ENCODE data around the gene ABCB8.
A peak's percentile ranks its signal among the peaks of the same experiment; 100 is the strongest.

The ABCB8 gene

DNA sequence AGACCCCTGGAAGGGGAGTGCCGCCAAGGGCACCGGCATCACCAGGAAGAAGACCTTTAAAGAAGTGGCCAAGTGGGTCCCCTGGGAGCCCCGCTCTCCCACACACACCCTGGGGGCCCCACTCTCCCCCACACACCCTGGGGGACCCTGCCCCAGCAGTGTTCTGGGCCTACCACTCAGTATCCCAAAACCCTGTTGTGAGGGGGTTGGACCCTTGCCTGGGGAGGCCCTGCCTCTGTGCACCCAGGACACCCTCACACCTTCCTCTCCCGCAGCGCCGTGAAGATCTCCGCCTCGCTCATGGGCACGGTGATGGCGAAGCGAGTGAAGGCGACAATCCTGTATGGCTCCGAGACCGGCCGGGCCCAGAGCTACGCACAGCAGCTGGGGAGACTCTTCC lies 26.7 kb upstream of the ABCB8 start:
- no peak overlapping the region for H3K27ac ChIP-seq
- H3K9me3 ChIP-seq (replicated peaks in 1 of 11), result no peaks in the 10 kb centered on the region
- H3K4me2 ChIP-seq, result 0 out of 22 replicates have a peak overlapping the region, but pooled peaks of 1 of the 11 experiments have one; percentile 15
- no peaks in the 10 kb centered on the region for H3K27me3 ChIP-seq
- H3K9ac ChIP-seq, result no peak overlapping the region
- peaks cover 0 to 36% (median 9%) of the 10 kb centered on the region in 11 experiments; a peak in 5 of 22 replicates for H3K36me3 ChIP-seq
- no peaks in the 10 kb centered on the region for H4K20me1 ChIP-seq
- no peak for TF ChIP-seq Cebpa-rat (IDR thresholded peaks at IDR 0.05)
- peaks cover 22 to 58% (median 47%) of the 10 kb centered on the region in 10 experiments for H3K4me1 ChIP-seq
- H3K4me3 ChIP-seq, result no peak overlapping the region

DNA sequence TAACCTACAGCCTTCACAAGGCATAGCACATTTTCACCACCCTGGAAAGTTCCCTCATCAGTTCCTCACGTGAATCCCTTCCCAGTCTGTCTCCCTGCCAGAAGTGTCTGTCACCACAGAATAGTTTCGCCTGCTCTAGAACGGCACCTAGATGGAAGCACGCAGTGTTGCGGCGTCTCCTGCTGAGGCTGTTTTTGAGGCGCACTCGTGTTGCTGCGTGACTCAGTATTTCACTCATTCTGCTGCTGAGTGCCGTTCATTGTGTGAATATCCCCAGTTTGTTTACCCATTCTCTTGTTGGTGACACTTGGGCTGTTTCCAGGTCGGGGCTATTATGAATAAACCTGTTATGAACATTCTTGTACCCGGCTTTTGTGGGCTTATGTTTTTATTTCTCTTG lies 24.7 kb upstream of the ABCB8 start:
- no peak overlapping the region for H3K27ac ChIP-seq
- no peak overlapping the region for H3K4me3 ChIP-seq
- no peak overlapping the region for H3K4me2 ChIP-seq
- no peaks in the 10 kb centered on the region for H3K27me3 ChIP-seq
- peaks cover 25 to 58% (median 48%) of the 10 kb centered on the region in 10 experiments for H3K4me1 ChIP-seq
- no peaks in the 10 kb centered on the region for H4K20me1 ChIP-seq
- H3K9me3 ChIP-seq (replicated peaks in 1 of 11), result no peaks in the 10 kb centered on the region
- peaks cover 0 to 31% (median 9%) of the 10 kb centered on the region in 11 experiments; a peak in 5 of 22 replicates for H3K36me3 ChIP-seq
- no peak for TF ChIP-seq Cebpa-rat (IDR thresholded peaks at IDR 0.05)
- H3K9ac ChIP-seq, result no peak overlapping the region

- H3K4me3 ChIP-seq, result no peak overlapping the region
- H3K27me3 ChIP-seq, result no peaks in the 10 kb centered on the region
- peaks cover 0 to 22% (median 9%) of the 10 kb centered on the region in 11 experiments; a peak in 5 of 22 replicates for H3K36me3 ChIP-seq
- peak overlapping the region in 10 of 11 experiments; percentile 7 to 98 (median 92); a peak in 17 of 22 replicates for H3K4me2 ChIP-seq
- TF ChIP-seq Cebpa-rat (IDR thresholded peaks at IDR 0.05), result no peak
- H4K20me1 ChIP-seq, result no peaks in the 10 kb centered on the region
- no peaks in the 10 kb centered on the region for H3K9me3 ChIP-seq (replicated peaks in 1 of 11)
- no peak overlapping the region for H3K27ac ChIP-seq
- no peak overlapping the region for H3K9ac ChIP-seq
- peaks cover 44 to 73% (median 68%) of the 10 kb centered on the region in 10 experiments for H3K4me1 ChIP-seq
Measured at GRCh38 chr7:151005566-151005965, 22.7 kb upstream of the ABCB8 start.

- H3K9ac ChIP-seq, result peak overlapping the region in 10 of 11 experiments; percentile 3 to 74 (median 60); a peak in 18 of 22 replicates
- H4K20me1 ChIP-seq, result no peaks in the 10 kb centered on the region
- TF ChIP-seq Cebpa-rat (IDR thresholded peaks at IDR 0.05), result no peak
- peak overlapping the region in 8 of 10 experiments; percentile 43 to 62 (median 48); a peak in 10 of 20 replicates for H3K4me3 ChIP-seq
- peaks cover 0 to 11% (median 3%) of the 10 kb centered on the region in 11 experiments; a peak in 4 of 22 replicates for H3K36me3 ChIP-seq
- H3K27ac ChIP-seq, result peak overlapping the region in 9 of 11 experiments; percentile 56 to 78 (median 65); a peak in 19 of 22 replicates
- peaks cover 56 to 74% (median 71%) of the 10 kb centered on the region in 10 experiments for H3K4me1 ChIP-seq
- no peaks in the 10 kb centered on the region for H3K9me3 ChIP-seq (replicated peaks in 1 of 11)
- H3K4me2 ChIP-seq, result peak overlapping the region; percentile 85 to 98 (median 92)
- H3K27me3 ChIP-seq, result no peaks in the 10 kb centered on the region
Measured at GRCh38 chr7:151006590-151007300, 21.5 kb upstream of the ABCB8 start.

- no peaks in the 10 kb centered on the region for H3K9me3 ChIP-seq (replicated peaks in 1 of 11)
Measured at GRCh38 chr7:151007469-151007898, 20.8 kb upstream of the ABCB8 start.

GRCh38 chr7:151008143-151008510 lies 20.1 kb upstream of the ABCB8 start:
- Histone ChIP-seq H3K9me3 (replicated peaks in 1 of 11) (no peaks in the 10 kb centered on the region), H3K27me3 (peaks cover 0 to 3% (median 0%) of the 10 kb centered on the region in 11 experiments; a peak in 3 of 22 replicates), H3K27ac (peak overlapping the region in 10 of 11 experiments; percentile 21 to 78 (median 62); a peak in 17 of 22 replicates), H4K20me1 (no peaks in the 10 kb centered on the region), H3K4me2 (peak overlapping the region; percentile 85 to 98 (median 92)), H3K4me1 (peaks cover 70 to 85% (median 84%) of the 10 kb centered on the region in 10 experiments), H3K9ac (peak overlapping the region in 9 of 11 experiments; percentile 53 to 74 (median 62); a peak in 18 of 22 replicates), H3K36me3 (0 out of 22 replicates have a peak, but pooled peaks cover 0 to 6% (median 0%) of the 10 kb centered on the region in 11 experiments), H3K4me3 (peak overlapping the region; percentile 31 to 62 (median 48))
- no peak for TF ChIP-seq Cebpa-rat (IDR thresholded peaks at IDR 0.05)

More at GRCh38 chr7:151007469-151007898, 20.8 kb upstream of the ABCB8 start:
- peak overlapping the region; percentile 85 to 98 (median 92) for H3K4me2 ChIP-seq
- no peak for TF ChIP-seq Cebpa-rat (IDR thresholded peaks at IDR 0.05)
- peaks cover 64 to 79% (median 77%) of the 10 kb centered on the region in 10 experiments for H3K4me1 ChIP-seq
- H4K20me1 ChIP-seq, result no peaks in the 10 kb centered on the region
- peak overlapping the region in 10 of 11 experiments; percentile 3 to 74 (median 60); a peak in 18 of 22 replicates for H3K9ac ChIP-seq
- H3K4me3 ChIP-seq, result peak overlapping the region in 9 of 10 experiments; percentile 40 to 62 (median 48); a peak in 16 of 20 replicates
- H3K36me3 ChIP-seq, result peaks cover 0 to 8% (median 0%) of the 10 kb centered on the region in 11 experiments; a peak in 1 of 22 replicates
- H3K27ac ChIP-seq, result peak overlapping the region in 10 of 11 experiments; percentile 21 to 78 (median 64); a peak in 20 of 22 replicates
- H3K27me3 ChIP-seq, result no peaks in the 10 kb centered on the region

DNA sequence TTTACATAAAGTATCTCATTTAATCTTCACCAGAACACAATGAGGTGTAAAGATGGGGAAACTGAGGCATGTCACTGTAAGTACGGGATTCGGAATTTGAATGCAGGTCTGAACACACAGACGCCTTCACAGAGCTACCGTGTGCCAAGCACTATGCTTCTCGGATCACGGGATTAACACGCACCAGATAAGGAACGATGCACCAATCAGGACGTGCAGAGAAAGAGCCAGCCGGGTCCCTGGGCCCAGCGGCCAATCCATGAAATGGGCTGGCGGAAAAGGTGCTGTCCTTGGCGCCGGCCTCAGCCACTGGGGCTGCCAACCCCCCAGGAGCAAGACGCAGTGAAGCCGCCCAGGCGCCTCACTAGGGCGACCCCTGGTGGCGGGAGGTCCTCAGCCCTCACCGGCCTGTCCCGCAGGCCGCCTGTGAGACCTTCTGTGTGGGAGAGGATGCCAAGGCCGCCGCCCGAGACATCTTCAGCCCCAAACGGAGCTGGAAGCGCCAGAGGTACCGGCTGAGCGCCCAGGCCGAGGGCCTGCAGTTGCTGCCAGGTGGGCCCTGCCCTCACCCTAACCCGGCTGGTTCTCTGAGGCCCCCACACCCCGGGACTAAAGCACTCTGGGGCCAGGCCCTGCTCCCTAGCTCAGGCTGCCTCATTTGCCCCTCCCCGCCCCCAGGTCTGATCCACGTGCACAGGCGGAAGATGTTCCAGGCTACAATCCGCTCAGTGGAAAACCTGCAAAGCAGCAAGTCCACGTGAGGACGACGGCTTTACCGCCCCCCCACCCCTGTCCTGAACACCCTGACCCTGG lies 19.5 kb upstream of the ABCB8 start:
- Histone ChIP-seq H3K27me3 (peaks cover 0 to 5% (median 0%) of the 10 kb centered on the region in 11 experiments; a peak in 7 of 22 replicates), H3K9ac (peak overlapping the region in 9 of 11 experiments; percentile 41 to 74 (median 62); a peak in 17 of 22 replicates), H4K20me1 (no peaks in the 10 kb centered on the region), H3K4me2 (peak overlapping the region; percentile 85 to 98 (median 92)), H3K4me3 (peak overlapping the region; percentile 31 to 62 (median 48)), H3K36me3 (0 out of 22 replicates have a peak, but pooled peaks cover 0 to under 1% (median 0%) of the 10 kb centered on the region in 11 experiments), H3K27ac (peak overlapping the region in 10 of 11 experiments; percentile 21 to 78 (median 62); a peak in 17 of 22 replicates), H3K4me1 (peaks cover 72 to 91% (median 88%) of the 10 kb centered on the region in 10 experiments), H3K9me3 (replicated peaks in 1 of 11) (no peaks in the 10 kb centered on the region)
- TF ChIP-seq Cebpa-rat (IDR thresholded peaks at IDR 0.05), result no peak

DNA sequence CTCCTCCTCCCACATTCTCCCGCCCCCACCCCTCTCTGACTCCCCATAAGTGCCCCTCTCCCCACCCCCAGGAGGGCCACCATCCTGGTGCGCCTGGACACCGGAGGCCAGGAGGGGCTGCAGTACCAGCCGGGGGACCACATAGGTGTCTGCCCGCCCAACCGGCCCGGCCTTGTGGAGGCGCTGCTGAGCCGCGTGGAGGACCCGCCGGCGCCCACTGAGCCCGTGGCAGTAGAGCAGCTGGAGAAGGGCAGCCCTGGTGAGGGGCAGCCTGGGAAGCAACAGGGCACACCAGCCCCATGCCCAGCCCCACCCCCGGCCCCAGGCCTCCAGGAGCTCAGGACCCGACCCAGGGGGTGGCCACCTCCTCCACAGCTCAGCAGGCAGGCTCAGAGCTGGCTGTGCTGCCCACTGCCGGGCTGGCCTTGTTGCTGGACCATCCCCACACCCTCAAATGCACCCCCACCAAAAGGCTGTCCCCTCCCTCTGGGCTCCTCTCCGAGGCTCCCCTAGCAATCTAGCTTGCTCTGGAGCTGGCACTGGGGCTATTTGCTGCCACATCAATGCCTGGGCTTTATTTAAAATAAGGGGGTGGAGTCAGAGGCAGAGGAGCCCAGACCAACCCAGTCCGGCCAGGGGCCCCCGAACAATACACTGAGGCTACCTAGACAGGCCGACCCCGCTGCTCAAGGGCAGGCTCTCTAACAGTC lies 18.8 kb upstream of the ABCB8 start:
- H3K27me3 ChIP-seq, result peaks cover 0 to 12% (median 0%) of the 10 kb centered on the region in 11 experiments; a peak in 9 of 22 replicates
- no peak for TF ChIP-seq Cebpa-rat (IDR thresholded peaks at IDR 0.05)
- H3K4me3 ChIP-seq, result peak overlapping the region in 1 of 10 experiments; percentile 41; a peak in 1 of 20 replicates
- peaks cover 72 to 99% (median 96%) of the 10 kb centered on the region in 10 experiments for H3K4me1 ChIP-seq
- peak overlapping the region; percentile 79 to 98 (median 92) for H3K4me2 ChIP-seq
- no peaks in the 10 kb centered on the region for H3K36me3 ChIP-seq
- peak overlapping the region in 7 of 11 experiments; percentile 25 to 71 (median 56); a peak in 9 of 22 replicates for H3K9ac ChIP-seq
- H3K9me3 ChIP-seq (replicated peaks in 1 of 11), result no peaks in the 10 kb centered on the region
- H3K27ac ChIP-seq, result peak overlapping the region in 4 of 11 experiments; percentile 59 to 69 (median 60); a peak in 9 of 22 replicates
- H4K20me1 ChIP-seq, result no peaks in the 10 kb centered on the region

Measured in BLaER1 treated with 17β-estradiol and CSF1 and Interleukin-3, amounts not matched to agents 10 nM and 100 nM (cell line).